ENCODE results near the gene GPC3. TPM values are rescaled to one million over a fixed set of nuclear protein-coding genes. Genes with fewer than 3 reads are reported as not detected.
A peak's percentile ranks its signal among the peaks of the same experiment; 100 is the strongest.

Gene GPC3
- total RNA-seq, 2 donors from 2014 or later = 16.9 to 22.7 TPM

GRCh38 chrX:133544115-133544514 is 441.3 kb downstream of the GPC3 start:
- no peak overlapping the region for H3K4me3 ChIP-seq
- ATAC-seq = peak; percentile 98
- peaks cover 9% of the 10 kb centered on the region for H3K4me1 ChIP-seq
- H3K27ac ChIP-seq = peak overlapping the region in 3 of 4 donors; percentile 16 to 81 (median 68)
- H3K9me3 ChIP-seq = no peaks in the 10 kb centered on the region
- DNase-seq = peak; percentile 27 to 68 (median 35)
- TF ChIP-seq POLR2A (IDR thresholded peaks at IDR 0.05) = no peak
- no peak for TF ChIP-seq CTCF (IDR thresholded peaks at IDR 0.05)
- no peaks in the 10 kb centered on the region for H3K27me3 ChIP-seq
- WGBS, 2 donors = 30 to 56% methylated on average over 2 to 3 of the region's 3 CpGs
- intact Hi-C loops (cut with DNase I) = no loop called here
- H3K36me3 ChIP-seq (replicated peaks in 1 of 2; ENCODE audit: insufficient read depth in 1 of 2, low read depth in 2 of 2) = no peaks in the 10 kb centered on the region

- peak; percentile 7 for ATAC-seq
- no peak overlapping the region for H3K4me3 ChIP-seq
- H3K36me3 ChIP-seq (replicated peaks in 1 of 2; ENCODE audit: insufficient read depth in 1 of 2, low read depth in 2 of 2) = no peaks in the 10 kb centered on the region
- no peaks in the 10 kb centered on the region for H3K27me3 ChIP-seq
- WGBS, 2 donors = 69 to 80% methylated on average over 1 to 2 of the region's 2 CpGs
- TF ChIP-seq POLR2A (IDR thresholded peaks at IDR 0.05) (no peak), CTCF (IDR thresholded peaks at IDR 0.05) (no peak)
- DNase-seq = no peak
- peaks cover 9% of the 10 kb centered on the region for H3K4me1 ChIP-seq
- intact Hi-C loops (cut with DNase I) = no loop called here
- no peaks in the 10 kb centered on the region for H3K9me3 ChIP-seq
- H3K27ac ChIP-seq = peak overlapping the region in 3 of 4 donors; percentile 16 to 81 (median 68)
Measured at GRCh38 chrX:133543654-133544053, 441.7 kb downstream of the GPC3 start.

DNA sequence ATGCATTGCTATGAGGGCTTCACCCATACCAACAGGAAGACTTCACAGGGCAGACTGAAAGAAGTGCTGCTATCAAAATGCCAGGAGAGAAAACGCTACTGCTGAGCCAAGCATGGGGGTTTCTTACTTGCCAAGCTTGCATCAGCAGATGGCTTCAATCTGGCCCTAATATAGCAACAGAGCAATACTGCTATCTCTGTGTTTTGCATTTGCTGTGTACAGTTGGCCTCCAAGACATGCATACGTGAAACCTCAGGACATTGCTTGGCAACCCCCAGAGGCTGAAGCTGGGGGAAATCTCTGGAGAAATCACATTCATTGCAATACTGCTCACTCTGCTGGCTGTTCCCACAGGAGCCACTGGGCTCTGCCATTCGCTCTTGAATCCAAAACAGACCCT is 442.9 kb downstream of the GPC3 start:
- TF ChIP-seq POLR2A (IDR thresholded peaks at IDR 0.05) (no peak), CTCF (IDR thresholded peaks at IDR 0.05) (no peak)
- no peaks in the 10 kb centered on the region for H3K36me3 ChIP-seq (replicated peaks in 1 of 2; ENCODE audit: insufficient read depth in 1 of 2, low read depth in 2 of 2)
- peaks cover 9% of the 10 kb centered on the region for H3K4me1 ChIP-seq
- 80 to 100% methylated on average over 1 of the region's 3 CpGs for WGBS, 2 donors
- no peak overlapping the region for H3K27ac ChIP-seq
- no peak overlapping the region for H3K4me3 ChIP-seq
- DNase-seq (no peak), ATAC-seq (no peak)
- no peaks in the 10 kb centered on the region for H3K9me3 ChIP-seq
- intact Hi-C loops (cut with DNase I) = no loop called here
- no peaks in the 10 kb centered on the region for H3K27me3 ChIP-seq

GRCh38 chrX:133541021-133541420 is 444.4 kb downstream of the GPC3 start:
- no peaks in the 10 kb centered on the region for H3K36me3 ChIP-seq (replicated peaks in 1 of 2; ENCODE audit: insufficient read depth in 1 of 2, low read depth in 2 of 2)

More at GRCh38 chrX:133541021-133541420, 444.4 kb downstream of the GPC3 start:
- ATAC-seq (no peak), DNase-seq (no peak)
- TF ChIP-seq CTCF (IDR thresholded peaks at IDR 0.05) (no peak), POLR2A (IDR thresholded peaks at IDR 0.05) (no peak)
- Histone ChIP-seq H3K4me3 (no peak overlapping the region), H3K4me1 (peaks cover 9% of the 10 kb centered on the region), H3K27me3 (no peaks in the 10 kb centered on the region), H3K9me3 (no peaks in the 10 kb centered on the region), H3K27ac (no peak overlapping the region)
- intact Hi-C loops (cut with DNase I) = no loop called here
